ENCODE data around the gene CWF19L2. TPM values are rescaled to one million over a fixed set of nuclear protein-coding genes. Genes with fewer than 3 reads are reported as not detected.

Gene CWF19L2
- total RNA-seq, 1 experiment from 2014 or later, result 18.4 TPM

- Histone ChIP-seq H3K56ac (ENCODE audit: insufficient read length, low read depth, low read length) (no peak overlapping the region), H2BK120ac (ENCODE audit: low read depth, low read length, poor library complexity, severe bottlenecking) (no peak overlapping the region)
Observed at GRCh38 chr11:107354780-107355179, 102.8 kb downstream of the CWF19L2 start.

More at GRCh38 chr11:107354780-107355179, 102.8 kb downstream of the CWF19L2 start:
- Histone ChIP-seq H2AFZ (ENCODE audit: low read length) (no peak overlapping the region), H3K14ac (ENCODE audit: insufficient read depth, low read length) (no peak overlapping the region), H3K9ac (ENCODE audit: extremely low read depth, insufficient read length, low read length) (no peak overlapping the region), H2BK12ac (ENCODE audit: insufficient read length, low read depth, low read length) (no peak overlapping the region), H3K27me3 (ENCODE audit: insufficient read depth, low read length) (no peaks in the 10 kb centered on the region), H3K9me3 (ENCODE audit: control insufficient read depth, low read depth, low read length) (no peaks in the 10 kb centered on the region), H3K23me2 (ENCODE audit: insufficient read length, low read depth, low read length, poor library complexity, severe bottlenecking) (no peaks in the 10 kb centered on the region), H3K27ac (ENCODE audit: insufficient read length, low read depth, low read length) (no peak overlapping the region), H3K23ac (ENCODE audit: insufficient read length, low read depth, low read length) (no peak overlapping the region), H3K4ac (ENCODE audit: low read depth, low read length) (no peak overlapping the region), H3T11ph (ENCODE audit: low read length) (no peak overlapping the region), H2AK5ac (ENCODE audit: insufficient read length, low read length) (no peak overlapping the region), H4K91ac (ENCODE audit: insufficient read length, low read depth, low read length) (no peak overlapping the region), H4K8ac (replicated peaks; ENCODE audit: insufficient read length, low read depth, low read length) (no peak overlapping the region), H2BK5ac (ENCODE audit: insufficient read length, low read length) (no peak overlapping the region), H2BK20ac (ENCODE audit: low read depth, low read length, poor library complexity, severe bottlenecking) (no peak overlapping the region), H3K79me1 (ENCODE audit: insufficient read depth, low read depth, low read length, poor library complexity, severe bottlenecking) (no peaks in the 10 kb centered on the region), H3K4me2 (ENCODE audit: insufficient read depth, insufficient read length, low read length) (no peak overlapping the region), H2BK15ac (ENCODE audit: low read depth, low read length) (no peak overlapping the region), H3K79me2 (ENCODE audit: insufficient read depth, low read length) (no peaks in the 10 kb centered on the region), H4K20me1 (ENCODE audit: control insufficient read depth, insufficient read depth, insufficient read length) (no peaks in the 10 kb centered on the region), H3K18ac (ENCODE audit: insufficient read length, low read depth, low read length) (no peak overlapping the region), H3K4me1 (ENCODE audit: insufficient read depth, low read length) (no peaks in the 10 kb centered on the region), H4K5ac (ENCODE audit: insufficient read length, low read depth, low read length) (no peak overlapping the region)
- H3K9me3 Mint-ChIP-seq, result no peaks in the 10 kb centered on the region
- DNase-seq, result no peak
- no CpG with 5 or more reads among the region's 2 CpGs for WGBS (ENCODE audit: extremely low coverage, insufficient read length, low lambda C conversion rate)
- H3K27ac Mint-ChIP-seq, result no peak overlapping the region
- H3K4me1 Mint-ChIP-seq, result no peaks in the 10 kb centered on the region
- no peaks in the 10 kb centered on the region for H3K27me3 Mint-ChIP-seq (ENCODE audit: low read depth)
- H3K36me3 Mint-ChIP-seq (ENCODE audit: insufficient read depth in 1 of 3, low read depth in 3 of 3), result peaks cover 0 to 5% (median 0%) of the 10 kb centered on the region in 3 experiments; a peak in 2 of 7 replicates
- no peak for TF ChIP-seq CTCF (conservative IDR thresholded peaks at IDR 0.05)
- H3K4me3 Mint-ChIP-seq, result no peak overlapping the region

All from H9 (cell line).